Effector memory CD4-positive, alpha-beta T cell (primary cell): ENCODE results near the gene CCDC88C.
A peak's percentile ranks its signal among the peaks of the same experiment; 100 is the strongest.

Experiments
- DNase-seq, 3 donors: peaks; one replicate each; pipeline ENCODE4 v3.0.0-alpha.2; 2020
- H3K27ac ChIP-seq: 2 replicates; pipeline ENCODE4 v1.7.0; 2013; ENCODE audit warnings: mild to moderate bottlenecking, low read length, moderate library complexity; ENCODE audit not compliant: insufficient read depth, poor library complexity, severe bottlenecking
- H3K27me3 ChIP-seq: replicated peaks from 2 replicates; pipeline ENCODE4 v1.7.0; 2013; ENCODE audit warnings: mild to moderate bottlenecking, low read length; ENCODE audit not compliant: insufficient read depth, control insufficient read depth, poor library complexity, severe bottlenecking
- H3K36me3 ChIP-seq: 2 replicates; pipeline ENCODE4 v1.7.0; 2013; ENCODE audit warnings: mild to moderate bottlenecking, low read length, moderate library complexity; ENCODE audit not compliant: control insufficient read depth, insufficient read depth
- H3K4me1 ChIP-seq: 2 replicates; pipeline ENCODE4 v1.7.0; 2013; ENCODE audit warnings: low read length, mild to moderate bottlenecking; ENCODE audit not compliant: control insufficient read depth, insufficient read depth, poor library complexity, severe bottlenecking
- H3K4me3 ChIP-seq: 2 replicates; pipeline ENCODE4 v1.7.0; 2013; ENCODE audit warnings: low read length, low read depth, mild to moderate bottlenecking; ENCODE audit not compliant: insufficient read depth, poor library complexity, severe bottlenecking
- H3K9me3 ChIP-seq: 2 replicates; pipeline ENCODE4 v1.7.0; 2013; ENCODE audit warnings: mild to moderate bottlenecking, low read length, moderate library complexity; ENCODE audit not compliant: control insufficient read depth

The CCDC88C gene

GRCh38 chr14:91264151-91265150 lies 153.2 kb downstream of the CCDC88C start:
- Histone ChIP-seq H3K9me3 (no peaks in the 10 kb centered on the region), H3K27me3 (no peaks in the 10 kb centered on the region), H3K36me3 (peaks cover 1% of the 10 kb centered on the region), H3K4me3 (peak overlapping the region; percentile 44), H3K4me1 (peaks cover 9% of the 10 kb centered on the region), H3K27ac (peak overlapping the region; percentile 51)
- DNase-seq = peak in 1 of 3 donors; percentile 22

DNA sequence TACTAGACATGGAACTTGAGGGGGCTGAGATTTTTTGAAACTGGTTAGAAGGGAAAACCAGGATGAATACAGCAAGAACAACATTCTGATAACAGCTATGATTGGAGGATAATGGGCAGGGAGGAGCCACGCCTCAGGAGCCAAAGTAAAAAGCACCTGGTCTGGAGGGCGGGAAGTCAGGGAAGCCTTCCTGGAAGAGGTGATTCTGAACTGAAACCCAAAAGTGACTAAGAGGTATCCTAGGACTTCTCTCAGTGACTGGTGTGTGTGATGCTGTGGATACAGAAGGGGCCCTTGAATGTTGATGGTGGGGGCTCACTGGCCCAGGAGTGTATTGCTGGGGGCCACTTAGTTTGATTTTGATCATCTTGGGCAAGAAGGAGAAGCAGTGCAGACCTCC lies 154.3 kb downstream of the CCDC88C start:
- no peak for DNase-seq
- Histone ChIP-seq H3K4me3 (no peak overlapping the region), H3K9me3 (no peaks in the 10 kb centered on the region), H3K27me3 (no peaks in the 10 kb centered on the region), H3K4me1 (peaks cover 9% of the 10 kb centered on the region), H3K36me3 (no peaks in the 10 kb centered on the region), H3K27ac (no peak overlapping the region)

DNA sequence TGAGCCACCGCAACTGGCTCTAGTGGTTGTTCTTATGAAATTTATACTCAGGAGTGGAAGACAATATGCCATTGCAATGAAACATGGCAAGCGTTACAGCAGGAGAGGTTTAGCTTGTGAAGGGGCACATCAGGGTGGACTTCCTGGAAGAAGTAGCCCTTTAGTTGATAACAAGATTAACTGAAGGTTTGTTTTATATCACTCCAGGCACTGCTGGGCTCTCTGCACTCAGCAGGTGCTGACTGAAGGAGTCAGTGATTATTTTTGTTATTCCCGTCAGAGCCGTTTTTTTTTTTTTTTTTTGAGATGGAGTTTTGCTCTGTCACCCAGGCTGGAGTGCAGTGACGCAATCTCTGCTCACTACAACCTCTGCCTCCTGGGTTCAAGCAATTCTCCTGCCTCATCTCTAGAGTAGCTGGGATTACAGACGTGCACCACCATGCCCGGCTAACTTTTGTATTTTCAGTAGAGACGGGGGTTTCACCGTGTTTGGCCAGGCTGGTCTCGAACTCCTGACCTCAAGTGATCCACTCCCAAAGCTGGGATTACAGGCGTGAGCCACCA lies 155.6 kb downstream of the CCDC88C start:
- Histone ChIP-seq H3K27ac (no peak overlapping the region), H3K4me3 (no peak overlapping the region), H3K9me3 (no peaks in the 10 kb centered on the region), H3K4me1 (peaks cover 12% of the 10 kb centered on the region), H3K27me3 (no peaks in the 10 kb centered on the region), H3K36me3 (no peaks in the 10 kb centered on the region)
- no peak for DNase-seq

DNA sequence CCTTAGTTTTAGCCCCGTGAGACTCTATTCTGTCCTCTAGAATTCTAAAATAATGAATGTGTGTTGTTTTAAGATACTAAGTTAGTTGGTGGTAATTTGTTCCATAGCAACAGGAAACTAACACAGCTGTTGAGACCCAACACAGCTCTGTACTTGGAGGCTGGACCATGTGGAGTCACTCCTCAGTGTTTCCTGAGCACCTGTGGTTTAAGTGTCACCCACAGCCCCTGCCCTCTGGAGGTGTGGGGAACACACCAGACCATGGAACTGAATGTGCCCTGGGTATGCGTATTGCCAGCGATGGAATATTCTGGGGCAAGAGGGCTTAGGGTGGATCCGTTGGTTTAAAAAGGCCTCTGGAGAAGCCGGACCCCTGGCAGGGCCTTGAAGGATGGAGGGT lies 156.5 kb downstream of the CCDC88C start:
- no peak overlapping the region for H3K4me3 ChIP-seq
- H3K36me3 ChIP-seq = no peaks in the 10 kb centered on the region
- H3K27me3 ChIP-seq = no peaks in the 10 kb centered on the region
- H3K27ac ChIP-seq = no peak overlapping the region
- peak in 2 of 3 donors; percentile 23 to 51 for DNase-seq
- no peaks in the 10 kb centered on the region for H3K9me3 ChIP-seq
- peaks cover 12% of the 10 kb centered on the region for H3K4me1 ChIP-seq

GRCh38 chr14:91258876-91259275 lies 158.7 kb downstream of the CCDC88C start:
- no peaks in the 10 kb centered on the region for H3K27me3 ChIP-seq
- H3K4me3 ChIP-seq = no peak overlapping the region
- H3K27ac ChIP-seq = no peak overlapping the region
- DNase-seq = no peak
- H3K36me3 ChIP-seq = no peaks in the 10 kb centered on the region
- H3K4me1 ChIP-seq = peaks cover 23% of the 10 kb centered on the region
- no peaks in the 10 kb centered on the region for H3K9me3 ChIP-seq

GRCh38 chr14:91258011-91258618 lies 159.5 kb downstream of the CCDC88C start:
- Histone ChIP-seq H3K9me3 (no peaks in the 10 kb centered on the region), H3K36me3 (no peaks in the 10 kb centered on the region), H3K4me3 (no peak overlapping the region), H3K4me1 (peaks cover 27% of the 10 kb centered on the region), H3K27me3 (no peaks in the 10 kb centered on the region), H3K27ac (no peak overlapping the region)
- DNase-seq = no peak

DNA sequence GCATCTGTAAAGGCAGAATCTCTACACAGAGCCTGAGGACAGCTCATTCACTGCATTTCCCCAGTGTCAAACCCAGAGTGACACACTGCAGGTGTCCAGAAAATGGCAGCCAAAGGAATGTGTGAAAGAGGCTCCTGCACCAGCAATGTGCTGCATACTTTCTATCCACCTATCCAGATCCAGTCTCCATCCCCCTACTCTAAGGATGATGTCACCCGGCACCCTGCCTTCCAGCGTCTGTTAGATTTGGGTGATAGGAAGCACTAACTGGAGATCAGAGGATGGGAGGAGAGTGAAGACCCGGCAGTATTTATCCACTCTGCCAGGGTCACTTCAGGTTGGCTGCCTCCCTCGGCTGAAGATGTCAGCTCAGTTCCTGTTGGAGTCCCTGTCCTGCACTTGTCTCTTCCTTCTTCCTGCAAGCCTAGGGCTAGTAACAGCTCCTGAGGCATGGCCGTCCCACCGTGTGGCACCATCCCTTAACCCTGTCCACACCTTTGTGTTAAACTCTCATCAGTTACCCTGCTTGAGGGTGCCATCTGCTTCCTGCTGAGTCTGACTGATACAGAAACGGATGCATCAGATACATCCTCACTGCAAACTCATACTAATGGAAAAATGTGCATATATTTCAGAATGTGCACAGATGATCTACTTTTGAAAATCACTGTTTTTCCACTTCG lies 160.2 kb downstream of the CCDC88C start:
- Histone ChIP-seq H3K4me1 (peaks cover 33% of the 10 kb centered on the region), H3K27ac (no peak overlapping the region), H3K4me3 (no peak overlapping the region), H3K27me3 (no peaks in the 10 kb centered on the region), H3K9me3 (no peaks in the 10 kb centered on the region), H3K36me3 (no peaks in the 10 kb centered on the region)
- DNase-seq = no peak

DNA sequence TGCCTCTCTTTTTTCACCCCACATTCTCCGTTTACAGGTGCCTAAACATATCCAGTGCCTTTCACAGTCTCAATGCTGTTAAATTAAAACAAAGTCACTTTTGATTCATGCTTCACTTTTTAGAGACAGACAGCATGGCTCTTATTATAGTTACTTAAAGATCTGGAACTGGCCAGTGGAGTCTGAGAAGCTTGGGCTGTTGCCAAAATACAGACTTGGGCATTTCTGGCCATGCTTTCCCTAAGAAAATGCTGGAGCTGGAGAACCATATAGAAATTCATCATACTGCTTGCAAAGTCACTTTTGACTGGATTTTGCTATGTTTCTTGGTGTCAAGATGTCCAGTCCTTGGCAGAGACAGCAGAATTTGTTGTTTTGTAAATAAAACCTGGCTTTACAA lies 161.0 kb downstream of the CCDC88C start:
- Histone ChIP-seq H3K9me3 (no peaks in the 10 kb centered on the region), H3K36me3 (no peaks in the 10 kb centered on the region), H3K27me3 (no peaks in the 10 kb centered on the region), H3K4me3 (no peak overlapping the region), H3K4me1 (peaks cover 40% of the 10 kb centered on the region), H3K27ac (no peak overlapping the region)
- no peak for DNase-seq

DNA sequence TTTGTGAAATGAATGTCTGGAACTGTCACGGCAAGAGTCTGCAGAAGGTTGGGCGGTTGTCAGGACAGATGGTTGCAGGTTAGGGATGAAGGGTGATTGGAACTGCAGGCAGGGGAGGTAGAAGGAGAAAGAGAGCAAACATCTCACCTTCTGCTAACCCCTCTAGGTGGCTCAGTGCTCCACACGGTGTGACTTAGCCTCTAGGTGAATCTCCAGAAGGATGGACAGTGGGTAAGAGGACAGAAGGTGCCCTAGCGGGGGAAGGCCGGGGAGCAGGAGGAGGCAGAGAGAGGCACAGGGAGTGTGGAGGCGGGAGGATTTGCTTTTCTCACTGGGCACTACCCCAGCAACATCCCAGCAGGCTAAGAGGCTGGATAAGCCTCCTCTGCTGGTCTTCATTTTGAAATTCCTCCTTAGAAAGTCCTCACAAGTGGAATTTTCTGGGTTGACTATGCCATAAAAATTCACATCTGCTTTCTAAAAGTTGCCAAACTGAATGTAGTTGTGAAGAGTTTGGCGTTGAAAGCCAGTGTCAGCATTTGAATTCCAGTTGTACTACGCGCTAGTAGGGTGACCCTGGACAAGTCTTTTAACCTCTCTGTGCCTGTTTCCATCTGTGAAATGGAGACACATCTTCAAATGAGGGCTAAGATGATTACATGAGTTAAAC lies 162.5 kb downstream of the CCDC88C start:
- no peak overlapping the region for H3K4me3 ChIP-seq
- no peaks in the 10 kb centered on the region for H3K9me3 ChIP-seq
- H3K27ac ChIP-seq = peak overlapping the region; percentile 78
- H3K36me3 ChIP-seq = no peaks in the 10 kb centered on the region
- no peaks in the 10 kb centered on the region for H3K27me3 ChIP-seq
- no peak for DNase-seq
- H3K4me1 ChIP-seq = peaks cover 54% of the 10 kb centered on the region
